ENCODE measurements around the gene VEGFA.
A peak's percentile ranks its signal among the peaks of the same experiment; 100 is the strongest.

VEGFA gene

DNA sequence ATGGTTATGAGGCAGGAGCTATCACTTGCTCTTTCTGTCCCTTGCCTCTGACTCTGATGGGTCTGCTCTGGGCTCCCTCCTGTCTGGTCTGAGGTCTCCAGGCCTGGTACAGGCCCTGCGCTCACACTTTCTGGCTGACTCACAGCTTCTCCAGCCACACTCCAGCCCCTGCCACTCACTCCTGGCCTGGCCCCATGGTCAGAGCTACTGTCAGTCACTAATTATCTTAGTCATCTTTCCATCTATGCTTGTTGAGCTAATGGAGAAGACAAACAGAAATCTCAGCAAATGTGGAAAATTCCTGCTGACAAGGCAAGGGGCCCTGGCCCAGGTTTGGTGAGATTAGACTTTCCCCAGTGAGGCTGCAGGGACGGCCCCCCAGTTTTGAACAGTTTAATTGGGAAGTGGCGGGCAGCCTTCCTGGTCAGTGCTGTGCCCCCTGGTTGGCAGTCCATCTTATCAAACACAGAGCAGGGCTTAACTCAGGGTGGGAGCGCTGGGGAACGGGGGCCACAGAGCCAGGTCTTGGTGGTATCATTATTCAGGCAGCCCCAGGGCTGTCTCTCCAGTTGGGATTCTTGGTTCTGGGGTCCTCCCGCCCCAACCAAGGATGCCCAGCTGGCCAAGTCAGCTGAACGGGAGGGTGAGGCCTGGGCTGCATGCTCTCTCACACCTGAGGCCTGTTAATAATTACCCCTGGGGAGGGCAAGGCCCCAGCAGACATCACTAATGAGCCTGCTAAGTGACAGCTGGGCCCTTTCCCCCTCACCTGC, 63.4 kb downstream of the VEGFA start:
- peak overlapping the region; percentile 83 for H3K27ac ChIP-seq (replicated peaks; ENCODE audit: low read length)
- no peak overlapping the region for H3K23ac ChIP-seq (ENCODE audit: low read depth, low read length, poor library complexity)
- WGBS, 2 donors (ENCODE audit: extremely low coverage in 2 of 2, insufficient read length in 2 of 2, insufficient replicate concordance in 1 of 2) = no CpG with 5 or more reads among the region's 7 CpGs
- H3K9me3 ChIP-seq (replicated peaks in 1 of 2; ENCODE audit: control insufficient read depth in 2 of 2, insufficient read depth in 1 of 2, low read depth in 1 of 2, low read length in 2 of 2) = no peaks in the 10 kb centered on the region
- no peak overlapping the region for H3K4ac ChIP-seq (ENCODE audit: low read length)
- H3K4me3 ChIP-seq (ENCODE audit: low read length in 2 of 2) = no peak overlapping the region
- no peak overlapping the region for H3K9ac ChIP-seq (ENCODE audit: low read depth, low read length, poor library complexity)
- no peak for DNase-seq (ENCODE audit: low spot score)
- no peaks in the 10 kb centered on the region for H3K79me1 ChIP-seq (ENCODE audit: low read depth, low read length)
- peak overlapping the region; percentile 97 for H2AK5ac ChIP-seq (ENCODE audit: low read depth, low read length)
- peaks cover 0 to 43% (median 0%) of the 10 kb centered on the region in 3 experiments for H3K27me3 ChIP-seq (ENCODE audit: control insufficient read depth in 3 of 3, insufficient read depth in 3 of 3, low read depth in 1 of 3, low read length in 3 of 3)
- no peak overlapping the region for H4K91ac ChIP-seq (ENCODE audit: low read depth, low read length, poor library complexity)
- no peaks in the 10 kb centered on the region for H3K36me3 ChIP-seq (replicated peaks in 1 of 2; ENCODE audit: control insufficient read depth in 2 of 2, insufficient read depth in 2 of 2, low read length in 2 of 2)
- peak overlapping the region; percentile 52 for H2BK12ac ChIP-seq (ENCODE audit: low read length)
- H4K8ac ChIP-seq (ENCODE audit: low read depth, low read length) = no peak overlapping the region
- peak overlapping the region; percentile 32 for H2BK120ac ChIP-seq (ENCODE audit: low read depth, low read length)
- peak overlapping the region; percentile 40 for H2BK5ac ChIP-seq (ENCODE audit: low read length)
- no peak overlapping the region for H3K4me2 ChIP-seq (ENCODE audit: insufficient read depth, low read length, poor library complexity, severe bottlenecking)
- H3K14ac ChIP-seq (ENCODE audit: low read length) = no peak overlapping the region
- H2AFZ ChIP-seq (ENCODE audit: low read length) = no peak overlapping the region
- H3K18ac ChIP-seq (ENCODE audit: low read length) = peak overlapping the region; percentile 92
- H3K4me1 ChIP-seq (ENCODE audit: control insufficient read depth in 2 of 2, insufficient read depth in 1 of 2, low read depth in 1 of 2, low read length in 2 of 2) = peaks cover 7 to 39% of the 10 kb centered on the region in 2 donors
- peak overlapping the region; percentile 77 for H2BK15ac ChIP-seq (ENCODE audit: low read length)

DNA sequence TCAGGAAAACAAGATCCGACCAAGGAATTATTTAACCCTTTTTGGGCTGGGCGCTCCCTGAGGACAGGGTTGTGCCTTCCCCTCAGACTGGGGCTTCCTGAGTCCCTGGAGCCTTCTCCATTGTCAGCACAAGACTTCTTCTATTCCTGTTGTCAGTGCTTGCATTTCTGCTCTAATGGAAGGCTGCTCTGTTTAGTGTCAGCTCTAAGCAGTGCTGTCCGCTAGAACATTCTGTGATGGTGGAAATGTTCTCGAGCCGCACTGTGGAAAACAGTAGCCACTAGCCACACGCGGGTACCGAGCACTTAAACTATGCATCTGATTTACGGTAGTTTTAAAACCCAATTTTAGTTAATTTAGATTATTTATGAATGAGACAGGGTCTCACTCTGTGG, 64.0 kb downstream of the VEGFA start:
- peak overlapping the region; percentile 40 for H2BK5ac ChIP-seq (ENCODE audit: low read length)
- WGBS, 2 donors (ENCODE audit: extremely low coverage in 2 of 2, insufficient read length in 2 of 2, insufficient replicate concordance in 1 of 2) = no CpG with 5 or more reads among the region's 9 CpGs

DNA sequence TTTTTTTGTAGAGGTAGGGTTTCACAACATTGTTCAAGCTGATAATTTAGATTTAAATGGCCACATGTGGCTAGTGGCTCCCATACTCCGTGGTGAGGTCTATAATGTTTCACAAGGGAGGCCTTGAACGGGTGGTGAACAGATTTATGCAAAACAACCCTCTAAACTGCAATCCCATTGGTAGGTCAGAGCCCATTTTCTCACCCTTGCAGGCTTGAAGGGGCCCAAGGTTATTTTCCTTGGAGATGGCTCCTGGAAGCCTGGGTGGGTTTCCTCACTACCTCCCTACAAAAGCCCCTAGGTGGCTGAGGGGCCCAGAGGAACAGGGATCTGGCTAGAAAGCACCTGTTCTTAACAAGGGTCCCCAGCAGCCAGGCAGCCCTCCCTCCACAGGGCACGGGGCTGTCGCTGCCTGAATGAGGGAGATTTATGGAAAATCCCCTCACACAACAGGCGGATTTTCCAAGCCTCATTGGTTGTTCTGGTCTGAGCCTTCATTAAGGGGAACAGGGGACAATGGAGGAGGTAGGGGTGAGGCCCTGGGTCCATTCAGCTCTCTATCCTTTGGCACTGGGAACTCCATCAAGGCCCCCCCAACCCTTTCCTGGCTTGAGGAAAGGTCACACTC, 64.6 kb downstream of the VEGFA start:
- no peak overlapping the region for H2BK5ac ChIP-seq (ENCODE audit: low read length)
- no peak overlapping the region for H3K9ac ChIP-seq (ENCODE audit: low read depth, low read length, poor library complexity)
- H3K4me3 ChIP-seq (ENCODE audit: low read length in 2 of 2) = no peak overlapping the region
- peaks cover 7 to 42% of the 10 kb centered on the region in 2 donors for H3K4me1 ChIP-seq (ENCODE audit: control insufficient read depth in 2 of 2, insufficient read depth in 1 of 2, low read depth in 1 of 2, low read length in 2 of 2)
- no CpG with 5 or more reads among the region's 5 CpGs for WGBS, 2 donors (ENCODE audit: extremely low coverage in 2 of 2, insufficient read length in 2 of 2, insufficient replicate concordance in 1 of 2)
- H3K14ac ChIP-seq (ENCODE audit: low read length) = no peak overlapping the region
- no peak overlapping the region for H3K4ac ChIP-seq (ENCODE audit: low read length)
- no peaks in the 10 kb centered on the region for H3K36me3 ChIP-seq (replicated peaks in 1 of 2; ENCODE audit: control insufficient read depth in 2 of 2, insufficient read depth in 2 of 2, low read length in 2 of 2)
- H2AFZ ChIP-seq (ENCODE audit: low read length) = no peak overlapping the region
- H2AK5ac ChIP-seq (ENCODE audit: low read depth, low read length) = no peak overlapping the region
- no peak overlapping the region for H3K18ac ChIP-seq (ENCODE audit: low read length)
- no peak overlapping the region for H3K4me2 ChIP-seq (ENCODE audit: insufficient read depth, low read length, poor library complexity, severe bottlenecking)
- H3K27ac ChIP-seq (replicated peaks; ENCODE audit: low read length) = peak overlapping the region; percentile 83
- H2BK15ac ChIP-seq (ENCODE audit: low read length) = no peak overlapping the region
- no peak overlapping the region for H4K91ac ChIP-seq (ENCODE audit: low read depth, low read length, poor library complexity)
- H4K8ac ChIP-seq (ENCODE audit: low read depth, low read length) = no peak overlapping the region
- H3K23ac ChIP-seq (ENCODE audit: low read depth, low read length, poor library complexity) = no peak overlapping the region
- peaks cover 0 to 49% (median 0%) of the 10 kb centered on the region in 3 experiments for H3K27me3 ChIP-seq (ENCODE audit: control insufficient read depth in 3 of 3, insufficient read depth in 3 of 3, low read depth in 1 of 3, low read length in 3 of 3)
- H2BK120ac ChIP-seq (ENCODE audit: low read depth, low read length) = no peak overlapping the region
- H3K9me3 ChIP-seq (replicated peaks in 1 of 2; ENCODE audit: control insufficient read depth in 2 of 2, insufficient read depth in 1 of 2, low read depth in 1 of 2, low read length in 2 of 2) = no peaks in the 10 kb centered on the region
- DNase-seq (ENCODE audit: low spot score) = peak; percentile 74
- H3K79me1 ChIP-seq (ENCODE audit: low read depth, low read length) = no peaks in the 10 kb centered on the region
- H2BK12ac ChIP-seq (ENCODE audit: low read length) = no peak overlapping the region

More for the DNA sequence above, 64.0 kb downstream of the VEGFA start:
- Histone ChIP-seq H3K4me3 (ENCODE audit: low read length in 2 of 2) (no peak overlapping the region), H3K27me3 (ENCODE audit: control insufficient read depth in 3 of 3, insufficient read depth in 3 of 3, low read depth in 1 of 3, low read length in 3 of 3) (peaks cover 0 to 43% (median 0%) of the 10 kb centered on the region in 3 experiments), H2BK12ac (ENCODE audit: low read length) (no peak overlapping the region), H2AFZ (ENCODE audit: low read length) (no peak overlapping the region), H3K36me3 (replicated peaks in 1 of 2; ENCODE audit: control insufficient read depth in 2 of 2, insufficient read depth in 2 of 2, low read length in 2 of 2) (no peaks in the 10 kb centered on the region), H3K4ac (ENCODE audit: low read length) (no peak overlapping the region), H3K4me1 (ENCODE audit: control insufficient read depth in 2 of 2, insufficient read depth in 1 of 2, low read depth in 1 of 2, low read length in 2 of 2) (peaks cover 7 to 42% of the 10 kb centered on the region in 2 donors), H2BK15ac (ENCODE audit: low read length) (peak overlapping the region; percentile 77), H2BK120ac (ENCODE audit: low read depth, low read length) (no peak overlapping the region), H3K14ac (ENCODE audit: low read length) (no peak overlapping the region), H4K91ac (ENCODE audit: low read depth, low read length, poor library complexity) (no peak overlapping the region), H3K18ac (ENCODE audit: low read length) (peak overlapping the region; percentile 76), H3K9me3 (replicated peaks in 1 of 2; ENCODE audit: control insufficient read depth in 2 of 2, insufficient read depth in 1 of 2, low read depth in 1 of 2, low read length in 2 of 2) (no peaks in the 10 kb centered on the region), H3K27ac (replicated peaks; ENCODE audit: low read length) (peak overlapping the region; percentile 83), H3K9ac (ENCODE audit: low read depth, low read length, poor library complexity) (no peak overlapping the region), H3K79me1 (ENCODE audit: low read depth, low read length) (no peaks in the 10 kb centered on the region), H4K8ac (ENCODE audit: low read depth, low read length) (no peak overlapping the region), H2AK5ac (ENCODE audit: low read depth, low read length) (peak overlapping the region; percentile 97), H3K23ac (ENCODE audit: low read depth, low read length, poor library complexity) (no peak overlapping the region), H3K4me2 (ENCODE audit: insufficient read depth, low read length, poor library complexity, severe bottlenecking) (no peak overlapping the region)
- DNase-seq (ENCODE audit: low spot score) = no peak

DNA sequence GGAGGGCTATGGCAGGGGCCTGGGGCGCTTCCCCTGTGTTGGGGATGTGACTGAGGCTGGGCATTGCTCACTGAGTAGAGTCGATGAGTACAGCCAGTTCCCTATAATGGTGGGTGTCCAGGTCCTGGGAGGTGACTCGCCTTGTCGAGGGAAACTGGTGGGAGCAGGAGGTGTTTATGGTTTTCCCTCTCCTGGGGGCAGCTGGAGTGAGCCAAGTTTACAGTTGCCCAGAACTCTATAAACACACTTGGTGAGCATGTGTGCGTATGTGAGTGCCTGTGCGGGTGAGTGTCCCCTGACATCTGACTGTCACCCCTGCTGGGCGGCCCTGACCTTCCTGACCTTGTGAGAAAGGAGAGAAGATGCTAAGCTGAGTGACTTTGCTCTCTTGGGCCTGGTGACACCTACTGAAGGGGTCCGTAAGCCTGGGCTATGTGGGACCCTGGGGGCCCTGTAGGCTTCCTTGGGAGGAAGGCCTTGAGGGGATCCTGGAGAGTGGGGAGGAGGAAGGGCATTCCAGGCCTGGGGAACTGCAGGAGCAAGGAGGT, 65.9 kb downstream of the VEGFA start:
- H3K79me1 ChIP-seq (ENCODE audit: low read depth, low read length) = no peaks in the 10 kb centered on the region
- H3K23ac ChIP-seq (ENCODE audit: low read depth, low read length, poor library complexity) = no peak overlapping the region
- H3K14ac ChIP-seq (ENCODE audit: low read length) = no peak overlapping the region
- no peaks in the 10 kb centered on the region for H3K9me3 ChIP-seq (replicated peaks in 1 of 2; ENCODE audit: control insufficient read depth in 2 of 2, insufficient read depth in 1 of 2, low read depth in 1 of 2, low read length in 2 of 2)
- H3K27ac ChIP-seq (replicated peaks; ENCODE audit: low read length) = peak overlapping the region; percentile 62
- no peak overlapping the region for H2BK12ac ChIP-seq (ENCODE audit: low read length)
- peaks cover 7 to 42% of the 10 kb centered on the region in 2 donors for H3K4me1 ChIP-seq (ENCODE audit: control insufficient read depth in 2 of 2, insufficient read depth in 1 of 2, low read depth in 1 of 2, low read length in 2 of 2)
- no peak for DNase-seq (ENCODE audit: low spot score)
- no peak overlapping the region for H3K4me2 ChIP-seq (ENCODE audit: insufficient read depth, low read length, poor library complexity, severe bottlenecking)
- H3K4me3 ChIP-seq (ENCODE audit: low read length in 2 of 2) = no peak overlapping the region
- WGBS, 2 donors (ENCODE audit: extremely low coverage in 2 of 2, insufficient read length in 2 of 2, insufficient replicate concordance in 1 of 2) = no CpG with 5 or more reads among the region's 8 CpGs
- H3K18ac ChIP-seq (ENCODE audit: low read length) = peak overlapping the region; percentile 49
- peak overlapping the region; percentile 25 for H2AK5ac ChIP-seq (ENCODE audit: low read depth, low read length)
- H4K8ac ChIP-seq (ENCODE audit: low read depth, low read length) = no peak overlapping the region
- no peak overlapping the region for H3K4ac ChIP-seq (ENCODE audit: low read length)
- H3K27me3 ChIP-seq (ENCODE audit: control insufficient read depth in 3 of 3, insufficient read depth in 3 of 3, low read depth in 1 of 3, low read length in 3 of 3) = peaks cover 0 to 43% (median 0%) of the 10 kb centered on the region in 3 experiments
- H3K9ac ChIP-seq (ENCODE audit: low read depth, low read length, poor library complexity) = no peak overlapping the region
- H2BK5ac ChIP-seq (ENCODE audit: low read length) = peak overlapping the region; percentile 33
- peak overlapping the region; percentile 4 for H2BK120ac ChIP-seq (ENCODE audit: low read depth, low read length)
- H2AFZ ChIP-seq (ENCODE audit: low read length) = no peak overlapping the region
- H3K36me3 ChIP-seq (replicated peaks in 1 of 2; ENCODE audit: control insufficient read depth in 2 of 2, insufficient read depth in 2 of 2, low read length in 2 of 2) = no peaks in the 10 kb centered on the region
- H4K91ac ChIP-seq (ENCODE audit: low read depth, low read length, poor library complexity) = no peak overlapping the region
- peak overlapping the region; percentile 18 for H2BK15ac ChIP-seq (ENCODE audit: low read length)
